IMR-90 (cell line): ENCODE data around the gene TBX15. TPM values are rescaled to one million over a fixed set of nuclear protein-coding genes. Genes with fewer than 3 reads are reported as not detected.

Experiments used
- ATAC-seq: fragments of 200-7000 bp; cut with Tn5 transposase; 2 replicates; pipeline ENCODE4 v1.9.1; 2020; ENCODE audit warnings: low read depth, mild to moderate bottlenecking, moderate library complexity
- BruUV-seq: library from RNA; stranded (reverse); fragments of 400-500 nt; replicated peaks from 2 replicates; lab custom pipeline; 2021; lab: Mats Ljungman, UMichigan
- CTCF ChIA-PET: fragments of 300-600 bp; formaldehyde crosslinking; extraction: SDS; loops from one replicate; lab custom pipeline; 2021; ENCODE audit warnings: antibody characterized with exemption; lab: Yijun Ruan, JAX
- POLR2A ChIA-PET: fragments of 300-600 bp; sonication (Branson Sonifier 250); formaldehyde crosslinking; loops from one replicate; lab custom pipeline; 2022; ENCODE audit warnings: antibody characterized with exemption; ENCODE audit not compliant: unreplicated experiment; lab: Charles Lee
- DNase-seq: peaks from one replicate; pipeline ENCODE4 v3.0.0; 2013
- H2AFZ ChIP-seq: replicated peaks from 2 replicates; pipeline ENCODE3; 2013; ENCODE audit warnings: low read length, mild to moderate bottlenecking; ENCODE audit not compliant: poor library complexity
- H2AK5ac ChIP-seq: 2 replicates; pipeline ENCODE4 v1.6.1; 2013; ENCODE audit warnings: low read depth, low read length, inconsistent platforms
- H2AK9ac ChIP-seq: replicated peaks from 2 replicates; pipeline ENCODE3; 2013; ENCODE audit warnings: mild to moderate bottlenecking, low read depth, low read length, moderate library complexity; ENCODE audit not compliant: poor library complexity
- H2BK120ac ChIP-seq: 2 replicates; pipeline ENCODE4 v1.6.1; 2013; ENCODE audit warnings: low read depth, low read length, inconsistent platforms
- H2BK15ac ChIP-seq: 3 replicates; pipeline ENCODE4 v1.6.1; 2013; ENCODE audit warnings: low read depth, low read length, inconsistent platforms
- H2BK20ac ChIP-seq: 2 replicates; pipeline ENCODE4 v1.6.1; 2013; ENCODE audit warnings: low read depth, mild to moderate bottlenecking, inconsistent platforms, low read length, moderate library complexity
- H2BK5ac ChIP-seq: 2 replicates; pipeline ENCODE4 v1.6.1; 2013; ENCODE audit warnings: mild to moderate bottlenecking, low read depth, low read length, inconsistent platforms; ENCODE audit not compliant: poor library complexity, severe bottlenecking
- H3K14ac ChIP-seq: replicated peaks from 2 replicates; pipeline ENCODE4 v1.6.1; 2013; ENCODE audit warnings: low read depth, low read length, inconsistent platforms
- H3K18ac ChIP-seq: 2 replicates; pipeline ENCODE4 v1.6.1; 2013; ENCODE audit warnings: low read depth, low read length, control low read depth
- H3K23ac ChIP-seq: 2 replicates; pipeline ENCODE4 v1.6.1; 2013; ENCODE audit warnings: low read depth, low read length, inconsistent platforms
- H3K27ac ChIP-seq: 2 replicates; pipeline ENCODE4 v1.5.1; 2013; ENCODE audit warnings: mild to moderate bottlenecking, control low read depth, low read length; ENCODE audit not compliant: insufficient read depth
- H3K27me3 ChIP-seq: 2 replicates; pipeline ENCODE4 v1.6.1; 2013; ENCODE audit warnings: low read length; ENCODE audit not compliant: control insufficient read depth, insufficient read depth
- H3K36me3 ChIP-seq: 2 replicates; pipeline ENCODE4 v1.6.1; 2013; ENCODE audit warnings: low read length, mixed read lengths; ENCODE audit not compliant: control insufficient read depth, insufficient read depth
- H3K4ac ChIP-seq: 2 replicates; pipeline ENCODE4 v1.6.1; 2013; ENCODE audit warnings: low read depth, low read length, inconsistent platforms
- H3K4me1 ChIP-seq: 2 replicates; pipeline ENCODE4 v1.6.1; 2013; ENCODE audit warnings: low read length, mixed read lengths; ENCODE audit not compliant: control insufficient read depth, insufficient read depth
- H3K4me2 ChIP-seq: 2 replicates; pipeline ENCODE4 v1.6.1; 2013; ENCODE audit warnings: low read depth, mild to moderate bottlenecking, control low read depth, low read length, moderate library complexity
- H3K4me3 ChIP-seq: 2 replicates; pipeline ENCODE4 v1.5.1; 2013; ENCODE audit warnings: low read depth, mild to moderate bottlenecking, control low read depth, low read length, moderate library complexity; ENCODE audit not compliant: insufficient read depth
- H3K56ac ChIP-seq: 2 replicates; pipeline ENCODE4 v1.6.1; 2013; ENCODE audit warnings: low read length, inconsistent platforms; ENCODE audit not compliant: insufficient read depth; ENCODE audit errors: extremely low read depth
- H3K79me1 ChIP-seq, 2 experiments: 2 replicates each; pipeline ENCODE4 v1.6.1; 2013; ENCODE audit warnings: low read length in 2 of 2, inconsistent platforms in 1 of 2, low read depth in 1 of 2
- H3K9ac ChIP-seq: 2 replicates; pipeline ENCODE4 v1.6.1; 2013; ENCODE audit warnings: low read depth, low read length, control low read depth
- H3K9me1 ChIP-seq: 2 replicates; pipeline ENCODE4 v1.6.1; 2013; ENCODE audit warnings: low read length, inconsistent platforms; ENCODE audit not compliant: insufficient read depth
- H3K9me3 ChIP-seq: 2 replicates; pipeline ENCODE4 v1.6.1; 2013; ENCODE audit warnings: low read length; ENCODE audit not compliant: control insufficient read depth, insufficient read depth
- H4K20me1 ChIP-seq: 2 replicates; pipeline ENCODE4 v1.6.1; 2013; ENCODE audit warnings: low read length, inconsistent platforms; ENCODE audit not compliant: insufficient read depth
- H4K5ac ChIP-seq: 2 replicates; pipeline ENCODE4 v1.6.1; 2013; ENCODE audit warnings: mild to moderate bottlenecking, low read depth, low read length, control low read depth
- H4K8ac ChIP-seq, 2 experiments: 2 replicates each; pipeline ENCODE4 v1.6.1; 2013; ENCODE audit warnings: low read depth in 2 of 2, low read length in 2 of 2, control low read depth in 1 of 2, inconsistent platforms in 1 of 2
- H4K91ac ChIP-seq: 2 replicates; pipeline ENCODE4 v1.6.1; 2013; ENCODE audit warnings: low read depth, low read length, inconsistent platforms; ENCODE audit not compliant: insufficient read depth
- BHLHE40 ChIP-seq: fragments of 150-350 bp; IDR thresholded peaks from 2 replicates; pipeline ENCODE4 v1.6.1; 2016; ENCODE audit warnings: mild to moderate bottlenecking, low read depth, low read length
- CHD1 ChIP-seq: IDR thresholded peaks from 2 replicates; pipeline ENCODE4 v1.6.1; 2012; ENCODE audit warnings: low read depth, low read length, improper control_type of control experiment
- FOS ChIP-seq: fragments of 150-350 bp; IDR thresholded peaks from 2 replicates; pipeline ENCODE4 v1.6.1; 2016; ENCODE audit warnings: low read depth, low read length
- MAFK ChIP-seq: IDR thresholded peaks from 2 replicates; pipeline ENCODE4 v1.6.1; 2012; ENCODE audit warnings: low read depth, low read length, improper control_type of control experiment
- MXI1 ChIP-seq: IDR thresholded peaks from 2 replicates; pipeline ENCODE4 v1.6.1; 2012; ENCODE audit warnings: low read depth, mild to moderate bottlenecking, low read length, moderate library complexity, borderline replicate concordance
- NFE2L2 ChIP-seq: fragments of 150-350 bp; IDR thresholded peaks from 2 replicates; pipeline ENCODE4 v1.6.1; 2016; ENCODE audit warnings: low read depth, mild to moderate bottlenecking, low read length
- POLR2A ChIP-seq: IDR thresholded peaks from 2 replicates; pipeline ENCODE4 v1.6.1; 2012; ENCODE audit warnings: mild to moderate bottlenecking, low read depth, low read length
- RCOR1 ChIP-seq: IDR thresholded peaks from 2 replicates; pipeline ENCODE4 v1.6.1; 2012; ENCODE audit warnings: mild to moderate bottlenecking, low read length, improper control_type of control experiment; ENCODE audit not compliant: insufficient replicate concordance
- RFX5 ChIP-seq: IDR thresholded peaks from 2 replicates; pipeline ENCODE4 v1.8.0; 2012; ENCODE audit warnings: low read depth, mild to moderate bottlenecking, low read length, moderate library complexity
- SMC3 ChIP-seq: fragments of 150-350 bp; IDR thresholded peaks from 2 replicates; pipeline ENCODE4 v1.6.1; 2016; ENCODE audit warnings: low read depth, mild to moderate bottlenecking, antibody characterized with exemption, low read length, moderate library complexity
- WGBS, 2 experiments: methylation state at CpG; one replicate each; pipeline versions ENCODE4 v1.1.5 to v1.1.7; 2013; ENCODE audit warnings: missing lambda C conversion rate in 2 of 2; ENCODE audit not compliant: insufficient read length in 1 of 2; ENCODE audit errors: extremely low coverage in 2 of 2; 5-methylcytosine and 5-hydroxymethylcytosine counted together
- dilution Hi-C: fragments of 300-500 bp; cut with HindIII; formaldehyde crosslinking; loops from one replicate; pipeline ENCODE4 v1.14.3; 2018; ENCODE audit warnings: low sequenced_read_pairs; ENCODE audit not compliant: unreplicated experiment
- in situ Hi-C: fragments of 300-500 bp; cut with MboI; formaldehyde crosslinking; loops from 3 replicates; pipeline ENCODE4 v1.14.3; 2019; ENCODE audit warnings: low sequenced_read_pairs, inconsistent platforms, mixed read lengths
- intact Hi-C: fragments of 100-400 bp; cut with micrococcal nuclease; formaldehyde crosslinking; loops from 2 replicates; pipeline ENCODE4 v1.10.0; 2022
- polyA plus RNA-seq, 3 experiments: library from polyadenylated mRNA; depleted of rRNA; stranded (reverse); fragments of >200 nt; gene quantifications; 2 replicates each; pipeline ENCODE4 v1.2.3, GENCODE V29; 2012; ENCODE audit warnings: low replicate concordance in 1 of 3
- total RNA-seq: library from RNA; depleted of rRNA; stranded (reverse); fragments of >200 nt; gene quantifications from 2 replicates; pipeline ENCODE4 v1.2.3, GENCODE V29; 2012
- TF ChIP-seq, protein P1 (sequence below): fragments of 150-350 bp; IDR thresholded peaks from 2 replicates; pipeline ENCODE4 v1.6.1; 2016; ENCODE audit warnings: low read depth, mild to moderate bottlenecking, low read length, moderate library complexity, borderline replicate concordance
- TF ChIP-seq, protein P2 (sequence below): conservative IDR thresholded peaks from 2 replicates; pipeline ENCODE4 v1.5.1; 2012; ENCODE audit warnings: mild to moderate bottlenecking, low read depth, low read length, improper control_type of control experiment
- TF ChIP-seq, protein P3 (sequence below): fragments of 150-350 bp; IDR thresholded peaks from 2 replicates; pipeline ENCODE4 v1.6.1; 2017; ENCODE audit warnings: mild to moderate bottlenecking, antibody characterized with exemption, low read length, low read depth

The TBX15 gene
- total and polyA plus RNA-seq, 2 of the 4 experiments (the other 2 are of a cell fraction) = not detected

GRCh38 chr1:118899340-118899739 lies 88.8 kb downstream of the TBX15 start:
- no peaks in the 10 kb centered on the region for H3K9me3 ChIP-seq
- no peak overlapping the region for H3K14ac ChIP-seq
- H3K18ac ChIP-seq = no peak overlapping the region
- H4K20me1 ChIP-seq = no peaks in the 10 kb centered on the region
- TF ChIP-seq RFX5 = no peak
- TF ChIP-seq, protein P1, sequence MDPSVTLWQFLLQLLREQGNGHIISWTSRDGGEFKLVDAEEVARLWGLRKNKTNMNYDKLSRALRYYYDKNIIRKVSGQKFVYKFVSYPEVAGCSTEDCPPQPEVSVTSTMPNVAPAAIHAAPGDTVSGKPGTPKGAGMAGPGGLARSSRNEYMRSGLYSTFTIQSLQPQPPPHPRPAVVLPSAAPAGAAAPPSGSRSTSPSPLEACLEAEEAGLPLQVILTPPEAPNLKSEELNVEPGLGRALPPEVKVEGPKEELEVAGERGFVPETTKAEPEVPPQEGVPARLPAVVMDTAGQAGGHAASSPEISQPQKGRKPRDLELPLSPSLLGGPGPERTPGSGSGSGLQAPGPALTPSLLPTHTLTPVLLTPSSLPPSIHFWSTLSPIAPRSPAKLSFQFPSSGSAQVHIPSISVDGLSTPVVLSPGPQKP = no peak
- TF ChIP-seq CHD1 = no peak
- TF ChIP-seq, protein P2, sequence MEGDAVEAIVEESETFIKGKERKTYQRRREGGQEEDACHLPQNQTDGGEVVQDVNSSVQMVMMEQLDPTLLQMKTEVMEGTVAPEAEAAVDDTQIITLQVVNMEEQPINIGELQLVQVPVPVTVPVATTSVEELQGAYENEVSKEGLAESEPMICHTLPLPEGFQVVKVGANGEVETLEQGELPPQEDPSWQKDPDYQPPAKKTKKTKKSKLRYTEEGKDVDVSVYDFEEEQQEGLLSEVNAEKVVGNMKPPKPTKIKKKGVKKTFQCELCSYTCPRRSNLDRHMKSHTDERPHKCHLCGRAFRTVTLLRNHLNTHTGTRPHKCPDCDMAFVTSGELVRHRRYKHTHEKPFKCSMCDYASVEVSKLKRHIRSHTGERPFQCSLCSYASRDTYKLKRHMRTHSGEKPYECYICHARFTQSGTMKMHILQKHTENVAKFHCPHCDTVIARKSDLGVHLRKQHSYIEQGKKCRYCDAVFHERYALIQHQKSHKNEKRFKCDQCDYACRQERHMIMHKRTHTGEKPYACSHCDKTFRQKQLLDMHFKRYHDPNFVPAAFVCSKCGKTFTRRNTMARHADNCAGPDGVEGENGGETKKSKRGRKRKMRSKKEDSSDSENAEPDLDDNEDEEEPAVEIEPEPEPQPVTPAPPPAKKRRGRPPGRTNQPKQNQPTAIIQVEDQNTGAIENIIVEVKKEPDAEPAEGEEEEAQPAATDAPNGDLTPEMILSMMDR = no peak
- TF ChIP-seq, protein P3, sequence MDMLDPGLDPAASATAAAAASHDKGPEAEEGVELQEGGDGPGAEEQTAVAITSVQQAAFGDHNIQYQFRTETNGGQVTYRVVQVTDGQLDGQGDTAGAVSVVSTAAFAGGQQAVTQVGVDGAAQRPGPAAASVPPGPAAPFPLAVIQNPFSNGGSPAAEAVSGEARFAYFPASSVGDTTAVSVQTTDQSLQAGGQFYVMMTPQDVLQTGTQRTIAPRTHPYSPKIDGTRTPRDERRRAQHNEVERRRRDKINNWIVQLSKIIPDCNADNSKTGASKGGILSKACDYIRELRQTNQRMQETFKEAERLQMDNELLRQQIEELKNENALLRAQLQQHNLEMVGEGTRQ = no peak
- no peak for TF ChIP-seq SMC3
- TF ChIP-seq MAFK = no peak
- TF ChIP-seq FOS = no peak
- no peak for TF ChIP-seq MXI1
- TF ChIP-seq POLR2A = no peak
- no peak for TF ChIP-seq NFE2L2
- no peak for TF ChIP-seq BHLHE40
- no peak for TF ChIP-seq RCOR1
- H4K5ac ChIP-seq = no peak overlapping the region
- no CpG with 5 or more reads among the region's 3 CpGs for WGBS, 2 experiments
- H3K79me1 ChIP-seq = no peaks in the 10 kb centered on the region
- H3K36me3 ChIP-seq = no peaks in the 10 kb centered on the region
- H3K27ac ChIP-seq = no peak overlapping the region
- no peak overlapping the region for H3K4me2 ChIP-seq
- ChIA-PET CTCF (no interaction called here), POLR2A (no interaction called here)
- no peaks in the 10 kb centered on the region for H3K27me3 ChIP-seq
- H3K9ac ChIP-seq = no peak overlapping the region
- H2BK20ac ChIP-seq = no peak overlapping the region
- H2BK5ac ChIP-seq = no peak overlapping the region
- H2BK120ac ChIP-seq = no peak overlapping the region
- H2AK9ac ChIP-seq = no peak overlapping the region
- H2AK5ac ChIP-seq = no peak overlapping the region
- no peak for ATAC-seq
- H2AFZ ChIP-seq = no peak overlapping the region
- H3K9me1 ChIP-seq = no peaks in the 10 kb centered on the region
- H4K8ac ChIP-seq = no peak overlapping the region
- intact Hi-C loops = no loop called here
- no TSS peak for BruUV-seq
- in situ Hi-C loops = no loop called here
- H3K56ac ChIP-seq = no peak overlapping the region
- no peak overlapping the region for H4K91ac ChIP-seq
- no peaks in the 10 kb centered on the region for H3K4me1 ChIP-seq
- H3K23ac ChIP-seq = no peak overlapping the region
- H2BK15ac ChIP-seq = no peak overlapping the region
- dilution Hi-C loops = no loop called here
- no peak overlapping the region for H3K4me3 ChIP-seq
- no peak overlapping the region for H3K4ac ChIP-seq
- no peak for DNase-seq
